Right renal pelvis (tissue), 4 donors: ENCODE measurements around the gene ATP1A4. TPM values are rescaled to one million over a fixed set of nuclear protein-coding genes. Genes with fewer than 3 reads are reported as not detected.

Experiments used
- DNase-seq, 4 donors: peaks; one replicate each; pipeline ENCODE4 v3.0.0-alpha.2; 2013; ENCODE audit warnings: low read depth in 4 of 4, low spot score in 3 of 4, missing footprints in 1 of 4
- polyA plus RNA-seq, 4 donors: library from polyadenylated mRNA; unstranded; fragments of 120-200 nt; gene quantifications; one replicate each; pipeline ENCODE4 v1.2.1, GENCODE V29; 2013; ENCODE audit not compliant: insufficient read length in 4 of 4

ATP1A4 gene
- polyA plus RNA-seq, 4 donors, result 0.06 to 1.2 (median 0.71) TPM; not detected in 1

GRCh38 chr1:160139840-160140239, 11.6 kb upstream of the ATP1A4 start:
- no peak for DNase-seq

GRCh38 chr1:160143695-160144094, 7.7 kb upstream of the ATP1A4 start:
- DNase-seq, result no peak

- no peak for DNase-seq
These were observed 6.5 kb upstream of the ATP1A4 start for GRCh38 chr1:160144921-160145320.

- no peak for DNase-seq
These were observed 5.3 kb upstream of the ATP1A4 start for GRCh38 chr1:160146107-160146506.

- DNase-seq, result no peak
These were observed 3.3 kb upstream of the ATP1A4 start for GRCh38 chr1:160148121-160148520.

GRCh38 chr1:160149233-160149632, 2.2 kb upstream of the ATP1A4 start:
- no peak for DNase-seq

GRCh38 chr1:160149716-160150115, 1.7 kb upstream of the ATP1A4 start:
- no peak for DNase-seq

GRCh38 chr1:160154790-160155189, 3.4 kb downstream of the ATP1A4 start:
- no peak for DNase-seq

- no peak for DNase-seq
These were observed 5.0 kb downstream of the ATP1A4 start for GRCh38 chr1:160156361-160156760.

- no peak for DNase-seq
These were observed 5.8 kb downstream of the ATP1A4 start for GRCh38 chr1:160157174-160157573.

- DNase-seq, result no peak
These were observed 6.6 kb downstream of the ATP1A4 start for GRCh38 chr1:160158031-160158430.

- no peak for DNase-seq
These were observed 7.1 kb downstream of the ATP1A4 start for GRCh38 chr1:160158534-160158933.

GRCh38 chr1:160159846-160160245, 8.4 kb downstream of the ATP1A4 start:
- no peak for DNase-seq

- no peak for DNase-seq
These were observed 10.7 kb downstream of the ATP1A4 start for GRCh38 chr1:160161965-160162705.

GRCh38 chr1:160162931-160163330, 11.5 kb downstream of the ATP1A4 start:
- no peak for DNase-seq

- no peak for DNase-seq
These were observed 12.2 kb downstream of the ATP1A4 start for GRCh38 chr1:160163615-160164014.

- DNase-seq, result no peak
These were observed 12.7 kb downstream of the ATP1A4 start for GRCh38 chr1:160164121-160164520.

- DNase-seq, result no peak
These were observed 14.9 kb downstream of the ATP1A4 start for GRCh38 chr1:160166166-160166868.

GRCh38 chr1:160167056-160167455, 15.7 kb downstream of the ATP1A4 start:
- no peak for DNase-seq

- no peak for DNase-seq
These were observed 16.2 kb downstream of the ATP1A4 start for GRCh38 chr1:160167580-160167979.

- no peak for DNase-seq
These were observed 16.6 kb downstream of the ATP1A4 start for GRCh38 chr1:160168016-160168415.
